GM23248 (cell line): ENCODE data around the gene USP32. TPM values are rescaled to one million over a fixed set of nuclear protein-coding genes. Genes with fewer than 3 reads are reported as not detected.
A peak's percentile ranks its signal among the peaks of the same experiment; 100 is the strongest.
"Not testable (repeated sequence)": the region's sequence is repeated elsewhere in the genome, so short reads cannot be mapped to it uniquely, and the experiment has no call there.

Experiments used
- DNase-seq: peaks from one replicate; pipeline ENCODE4 v3.0.0-alpha.2; 2015
- H2AFZ ChIP-seq: fragments of 200-600 bp; sonication (generic); 2 replicates; pipeline ENCODE4 v1.6.1; 2016; ENCODE audit warnings: antibody characterized with exemption
- H3F3A ChIP-seq: fragments of 200-600 bp; sonication (generic); 2 replicates; pipeline ENCODE4 v1.6.1; 2016; ENCODE audit warnings: mild to moderate bottlenecking, antibody characterized with exemption, mixed run types; ENCODE audit not compliant: insufficient read depth
- H3K27ac ChIP-seq: fragments of 200-600 bp; sonication (generic); 2 replicates; pipeline ENCODE4 v1.5.1; 2016; ENCODE audit warnings: mild to moderate bottlenecking
- H3K27me3 ChIP-seq: fragments of 200-600 bp; sonication (generic); replicated peaks from 2 replicates; pipeline ENCODE4 v1.6.1; 2016; ENCODE audit warnings: mild to moderate bottlenecking; ENCODE audit not compliant: insufficient read depth
- H3K36me3 ChIP-seq: fragments of 200-600 bp; sonication (generic); 2 replicates; pipeline ENCODE4 v1.6.1; 2016; ENCODE audit warnings: low read depth, mild to moderate bottlenecking
- H3K4me1 ChIP-seq: fragments of 200-600 bp; sonication (generic); 2 replicates; pipeline ENCODE4 v1.6.1; 2016; ENCODE audit warnings: mild to moderate bottlenecking; ENCODE audit not compliant: insufficient read depth
- H3K4me2 ChIP-seq: fragments of 200-600 bp; sonication (generic); one replicate; pipeline ENCODE4 v1.6.1; 2016; ENCODE audit warnings: mild to moderate bottlenecking; ENCODE audit not compliant: unreplicated experiment
- H3K4me3 ChIP-seq: fragments of 200-600 bp; sonication (generic); 2 replicates; pipeline ENCODE4 v1.5.1; 2016; ENCODE audit warnings: mild to moderate bottlenecking
- H3K79me2 ChIP-seq: fragments of 200-600 bp; sonication (generic); 2 replicates; pipeline ENCODE4 v1.6.1; 2016; ENCODE audit warnings: mild to moderate bottlenecking; ENCODE audit not compliant: insufficient read depth
- H3K9ac ChIP-seq: fragments of 200-600 bp; sonication (generic); 2 replicates; pipeline ENCODE4 v1.6.1; 2016; ENCODE audit warnings: mild to moderate bottlenecking
- H3K9me2 ChIP-seq: fragments of 200-600 bp; sonication (generic); 2 replicates; pipeline ENCODE4 v1.6.1; 2016; ENCODE audit warnings: mixed run types, mild to moderate bottlenecking, moderate library complexity; ENCODE audit not compliant: insufficient read depth
- H3K9me3 ChIP-seq: fragments of 200-600 bp; sonication (generic); one replicate; pipeline ENCODE4 v1.6.1; 2017; ENCODE audit warnings: low read depth
- H4K20me1 ChIP-seq: fragments of 200-600 bp; sonication (generic); 2 replicates; pipeline ENCODE4 v1.6.0; 2016; ENCODE audit not compliant: insufficient read depth
- EZH2 ChIP-seq: fragments of 200-600 bp; sonication (generic); IDR thresholded peaks from 2 replicates; pipeline ENCODE4 v1.6.1; 2018; ENCODE audit warnings: antibody characterized with exemption, mild to moderate bottlenecking; ENCODE audit not compliant: insufficient read depth, poor library complexity, severe bottlenecking
- EZH2phosphoT487 ChIP-seq: fragments of 200-600 bp; sonication (generic); IDR thresholded peaks from 2 replicates; pipeline ENCODE4 v1.6.1; 2018; ENCODE audit warnings: antibody characterized with exemption, moderate library complexity, mild to moderate bottlenecking, low read depth; ENCODE audit not compliant: insufficient read depth
- WGBS, 2 experiments: methylation state at CpG; one replicate each; pipeline ENCODE4 v1.1.6; 2015 to 2017; ENCODE audit warnings: low lambda C conversion rate in 2 of 2, low coverage in 1 of 2; ENCODE audit errors: missing lambda C conversion rate in 2 of 2; 5-methylcytosine and 5-hydroxymethylcytosine counted together
- in situ Hi-C: fragments of 300-500 bp; cut with MboI; formaldehyde crosslinking; loops from 2 replicates; pipeline ENCODE4 v1.15.0; 2020
- polyA plus RNA-seq: library from polyadenylated mRNA; unstranded; fragments of >200 nt; fragmentation: Nextera tagmentation; extraction: Ambion mirVana; gene quantifications from 2 replicates; pipeline ENCODE4 v1.2.1, GENCODE V29; 2016
- total RNA-seq: library from RNA; depleted of rRNA; stranded (reverse); fragments of >200 nt; shearing (Covaris generic); gene quantifications from 2 replicates; pipeline ENCODE4 v1.2.3, GENCODE V29; 2014

Gene USP32
- total and polyA plus RNA-seq, 2 experiments from 2014 or later: 14.0 to 33.9 TPM

DNA sequence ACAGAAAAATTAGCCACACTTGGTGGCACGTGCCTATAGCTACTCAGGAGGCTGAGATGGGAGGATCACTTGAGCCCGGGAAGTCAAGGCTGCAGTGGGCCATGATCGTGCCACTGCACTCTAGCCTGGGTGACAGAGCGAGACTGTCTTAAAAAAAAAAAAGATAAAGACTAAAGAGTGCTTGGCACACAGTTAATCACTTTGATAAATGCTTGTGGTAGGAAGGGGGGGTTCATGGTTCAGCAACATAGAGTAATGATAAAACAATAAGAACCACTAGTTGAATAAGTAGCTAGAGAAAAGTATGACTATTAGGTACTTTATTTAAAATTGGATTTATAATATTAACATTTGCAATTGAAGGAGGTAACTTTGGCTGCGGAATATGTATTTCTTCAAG lies 43.3 kb downstream of the USP32 start:
- Histone ChIP-seq H3K4me1 (peaks cover 6% of the 10 kb centered on the region), H3F3A (peaks cover 16% of the 10 kb centered on the region; the same call in 1 of the 2 replicates), H3K36me3 (peaks cover 6% of the 10 kb centered on the region; the same call in 1 of the 2 replicates), H3K4me3 (no peak overlapping the region), H3K9me2 (no peaks in the 10 kb centered on the region), H4K20me1 (peaks cover 32% of the 10 kb centered on the region; the same call in 1 of the 2 replicates), H3K9me3 (no peaks in the 10 kb centered on the region), H3K27me3 (no peaks in the 10 kb centered on the region), H2AFZ (no peak overlapping the region), H3K27ac (no peak overlapping the region), H3K4me2 (no peak overlapping the region), H3K79me2 (peaks cover 96% of the 10 kb centered on the region), H3K9ac (no peak overlapping the region)
- TF ChIP-seq EZH2: no peak
- no peak for DNase-seq
- 96 to 97% methylated on average over 5 of the region's 5 CpGs for WGBS, 2 experiments
- in situ Hi-C loops: no loop called here

DNA sequence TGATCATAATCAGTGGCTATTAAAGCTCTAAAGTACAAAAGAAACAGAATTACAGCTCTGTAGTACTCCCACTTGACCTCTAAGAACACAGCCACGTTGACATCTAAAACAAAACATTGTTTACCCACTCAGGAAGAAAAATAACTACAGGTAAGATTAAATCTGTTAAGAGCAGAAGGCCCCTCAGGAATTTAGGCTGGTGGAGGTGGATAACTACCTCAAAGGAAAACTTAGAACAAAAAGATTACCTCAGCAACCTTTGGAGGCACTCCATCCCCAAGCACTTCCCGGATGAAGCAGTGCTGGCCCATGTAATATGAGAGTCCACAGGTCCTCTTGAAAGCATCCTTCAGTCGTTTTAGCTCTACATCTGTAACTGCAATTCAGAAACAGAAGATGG lies 46.7 kb downstream of the USP32 start:
- TF ChIP-seq EZH2 (no peak), EZH2phosphoT487 (no peak)
- no peak overlapping the region for H3K27ac ChIP-seq
- H3K9ac ChIP-seq: no peak overlapping the region
- no peaks in the 10 kb centered on the region for H3K4me1 ChIP-seq
- no peak overlapping the region for H2AFZ ChIP-seq
- H4K20me1 ChIP-seq: 0 out of 2 replicates have a peak, but pooled peaks cover 9% of the 10 kb centered on the region
- 96 to 100% methylated on average over 3 of the region's 3 CpGs for WGBS, 2 experiments
- H3K4me2 ChIP-seq: no peak overlapping the region
- no peaks in the 10 kb centered on the region for H3K27me3 ChIP-seq
- peaks cover 84% of the 10 kb centered on the region for H3K79me2 ChIP-seq
- in situ Hi-C loops: no loop called here
- H3K4me3 ChIP-seq: no peak overlapping the region
- H3K36me3 ChIP-seq: peaks cover 21% of the 10 kb centered on the region; the same call in 1 of the 2 replicates
- DNase-seq: no peak
- no peaks in the 10 kb centered on the region for H3K9me3 ChIP-seq
- no peaks in the 10 kb centered on the region for H3F3A ChIP-seq
- no peaks in the 10 kb centered on the region for H3K9me2 ChIP-seq

DNA sequence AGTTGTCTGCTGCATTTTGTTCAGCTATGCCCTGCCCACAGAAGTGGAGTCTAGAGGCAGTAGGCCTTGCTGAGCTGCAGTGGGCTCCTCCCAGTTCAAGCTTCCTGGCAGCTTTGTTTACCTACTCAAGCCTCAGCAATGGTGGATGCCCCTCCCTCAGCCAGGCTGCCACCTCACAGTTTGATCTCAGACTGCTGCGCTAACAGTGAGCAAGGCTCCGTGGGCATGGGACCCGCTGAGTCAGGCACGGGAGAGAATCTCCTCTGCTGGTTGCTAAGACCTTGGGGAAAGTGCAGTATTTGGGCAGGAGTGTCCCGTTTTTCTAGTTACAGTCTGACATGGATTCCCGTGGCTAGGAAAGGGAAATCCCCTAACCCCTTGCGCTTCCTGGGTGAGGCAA lies 49.4 kb downstream of the USP32 start:
- peaks cover 27% of the 10 kb centered on the region; the same call in 1 of the 2 replicates for H3K36me3 ChIP-seq
- DNase-seq, H2AFZ ChIP-seq, H3K4me3 ChIP-seq, H3F3A ChIP-seq, H3K27me3 ChIP-seq, H3K9me2 ChIP-seq, H4K20me1 ChIP-seq, H3K4me2 ChIP-seq, H3K27ac ChIP-seq, H3K9ac ChIP-seq, H3K9me3 ChIP-seq, in situ Hi-C loops, H3K4me1 ChIP-seq: not testable (repeated sequence)
- 97 to 98% methylated on average over 7 of the region's 7 CpGs for WGBS, 2 experiments
- H3K79me2 ChIP-seq: peaks cover 84% of the 10 kb centered on the region

DNA sequence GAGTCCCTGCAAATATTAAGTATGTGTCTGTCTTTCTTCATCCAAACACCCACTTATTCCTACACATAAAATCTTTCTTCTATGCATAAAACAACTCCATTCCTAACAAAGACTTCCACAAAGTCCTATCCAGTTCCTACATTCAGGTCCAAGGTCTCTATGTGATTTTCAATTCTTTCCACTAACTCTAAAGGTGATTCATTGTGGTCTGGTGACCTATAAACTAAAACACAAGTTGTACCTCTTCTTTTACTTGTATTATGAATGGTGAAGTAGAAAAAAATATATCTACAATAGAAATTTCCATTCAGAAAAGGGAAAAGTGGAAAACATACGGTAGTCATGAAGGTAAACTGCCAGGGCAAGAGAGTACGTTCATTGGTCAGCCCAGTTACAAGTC lies 56.6 kb downstream of the USP32 start:
- no peak overlapping the region for H3K4me3 ChIP-seq
- no peaks in the 10 kb centered on the region for H4K20me1 ChIP-seq
- peaks cover 4% of the 10 kb centered on the region; the same call in 1 of the 2 replicates for H3F3A ChIP-seq
- no peak overlapping the region for H3K9ac ChIP-seq
- in situ Hi-C loops: loop anchor here (10.0 kb wide), 1 partner anchor 60 kb away; the partner anchor contains the start of gene USP32
- H2AFZ ChIP-seq: no peak overlapping the region
- no peak overlapping the region for H3K4me2 ChIP-seq
- H3K79me2 ChIP-seq: peaks cover 95% of the 10 kb centered on the region
- H3K36me3 ChIP-seq: 0 out of 2 replicates have a peak, but pooled peaks cover 6% of the 10 kb centered on the region
- TF ChIP-seq EZH2phosphoT487 (no peak), EZH2 (no peak)
- no peaks in the 10 kb centered on the region for H3K27me3 ChIP-seq
- H3K9me2 ChIP-seq: no peaks in the 10 kb centered on the region
- peak; percentile 20 for DNase-seq
- H3K27ac ChIP-seq: no peak overlapping the region
- 88 to 89% methylated on average over 2 of the region's 2 CpGs for WGBS, 2 experiments
- H3K4me1 ChIP-seq: 0 out of 2 replicates have a peak, but pooled peaks cover 3% of the 10 kb centered on the region
- H3K9me3 ChIP-seq: no peaks in the 10 kb centered on the region

DNA sequence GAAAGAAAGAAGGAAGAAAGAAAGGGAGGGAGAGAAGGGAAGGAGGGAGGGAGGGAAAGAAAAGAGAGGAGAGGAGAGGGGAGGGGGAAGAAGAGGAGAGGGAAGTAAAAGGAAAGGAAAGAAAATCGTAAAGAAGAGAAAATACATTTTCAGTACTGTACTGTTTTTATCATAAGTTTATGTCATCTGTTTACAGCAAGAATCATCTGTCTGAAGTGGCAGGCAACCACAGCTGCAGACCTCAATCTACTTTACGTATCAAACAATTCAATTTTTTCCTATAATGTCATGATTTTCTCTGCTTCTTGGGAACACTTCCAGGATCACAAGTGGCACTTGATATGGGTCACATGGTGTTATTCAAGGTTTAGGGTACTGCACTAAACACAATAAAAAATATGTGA lies 58.3 kb downstream of the USP32 start:
- 60 to 67% methylated on average over 2 of the region's 2 CpGs for WGBS, 2 experiments
- Histone ChIP-seq H3K4me1 (0 out of 2 replicates have a peak, but pooled peaks cover 3% of the 10 kb centered on the region), H3K27me3 (no peaks in the 10 kb centered on the region), H3K9me2 (no peaks in the 10 kb centered on the region), H3K4me2 (no peak overlapping the region), H3K79me2 (peaks cover 91% of the 10 kb centered on the region), H3K9ac (no peak overlapping the region), H3K27ac (no peak overlapping the region), H3K4me3 (no peak overlapping the region), H4K20me1 (no peaks in the 10 kb centered on the region), H3F3A (peaks cover 4% of the 10 kb centered on the region; the same call in 1 of the 2 replicates), H3K36me3 (0 out of 2 replicates have a peak, but pooled peaks cover 5% of the 10 kb centered on the region), H3K9me3 (no peaks in the 10 kb centered on the region), H2AFZ (no peak overlapping the region)
- TF ChIP-seq EZH2 (no peak), EZH2phosphoT487 (no peak)
- no peak for DNase-seq
- in situ Hi-C loops: loop anchor here (10.0 kb wide), 1 partner anchor 61 kb away; the partner anchor contains the start of gene USP32

DNA sequence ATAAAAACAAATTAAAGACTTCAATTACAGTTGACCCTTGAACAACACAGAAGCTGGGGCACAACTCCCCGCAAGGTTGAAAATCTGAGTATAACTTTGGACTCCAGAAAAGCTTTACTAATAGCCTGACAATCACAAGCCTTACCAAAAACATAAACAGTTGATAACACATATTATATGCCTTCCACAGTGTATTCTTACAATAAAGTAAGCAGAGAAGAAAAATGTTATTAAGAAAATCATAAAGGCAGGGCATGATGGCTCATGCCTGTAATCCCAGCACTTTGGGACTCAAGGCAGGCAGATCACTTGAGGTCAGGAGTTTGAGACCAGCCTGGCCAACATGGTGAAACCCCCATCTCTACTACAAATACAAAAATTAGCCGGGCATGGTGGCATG lies 58.9 kb downstream of the USP32 start:
- H3K9ac ChIP-seq, H3K4me1 ChIP-seq, H4K20me1 ChIP-seq, H3K27me3 ChIP-seq, H3K9me3 ChIP-seq, H3K27ac ChIP-seq, DNase-seq, H3F3A ChIP-seq, H3K36me3 ChIP-seq, H2AFZ ChIP-seq, H3K4me3 ChIP-seq, H3K9me2 ChIP-seq, H3K4me2 ChIP-seq: not testable (repeated sequence)
- in situ Hi-C loops: loop anchor here (10.0 kb wide), 1 partner anchor 62 kb away; the partner anchor contains the start of gene USP32
- WGBS, 2 experiments: 97 to 100% methylated on average over 2 of the region's 2 CpGs
- H3K79me2 ChIP-seq: peaks cover 92% of the 10 kb centered on the region
